GM04503 (cell line): ENCODE data around the gene FGF1.

Experiments
- DNase-seq: peaks from one replicate; pipeline ENCODE4 v3.0.0-alpha.2; 2012; ENCODE audit warnings: low read depth

Gene FGF1

DNA sequence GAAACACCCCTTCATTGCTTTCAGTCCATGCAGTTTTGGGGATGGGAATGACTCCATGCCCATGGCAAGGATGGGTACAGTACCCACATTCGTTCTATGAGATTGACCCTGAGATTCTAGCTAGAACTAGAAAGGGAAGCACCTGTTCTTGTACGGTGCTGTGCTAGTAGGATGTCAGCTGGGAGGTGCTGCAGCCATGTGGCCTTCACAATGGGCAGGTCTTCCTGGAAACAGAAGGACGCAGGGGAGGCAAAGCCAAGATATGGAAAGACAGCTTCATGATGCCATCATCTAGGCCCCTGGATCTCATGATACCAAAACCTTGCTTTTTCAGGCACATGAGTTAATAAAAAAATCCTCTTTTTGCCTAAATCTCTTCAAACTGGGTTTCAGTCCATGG is 10.5 kb upstream of the FGF1 start:
- DNase-seq, result no peak

DNA sequence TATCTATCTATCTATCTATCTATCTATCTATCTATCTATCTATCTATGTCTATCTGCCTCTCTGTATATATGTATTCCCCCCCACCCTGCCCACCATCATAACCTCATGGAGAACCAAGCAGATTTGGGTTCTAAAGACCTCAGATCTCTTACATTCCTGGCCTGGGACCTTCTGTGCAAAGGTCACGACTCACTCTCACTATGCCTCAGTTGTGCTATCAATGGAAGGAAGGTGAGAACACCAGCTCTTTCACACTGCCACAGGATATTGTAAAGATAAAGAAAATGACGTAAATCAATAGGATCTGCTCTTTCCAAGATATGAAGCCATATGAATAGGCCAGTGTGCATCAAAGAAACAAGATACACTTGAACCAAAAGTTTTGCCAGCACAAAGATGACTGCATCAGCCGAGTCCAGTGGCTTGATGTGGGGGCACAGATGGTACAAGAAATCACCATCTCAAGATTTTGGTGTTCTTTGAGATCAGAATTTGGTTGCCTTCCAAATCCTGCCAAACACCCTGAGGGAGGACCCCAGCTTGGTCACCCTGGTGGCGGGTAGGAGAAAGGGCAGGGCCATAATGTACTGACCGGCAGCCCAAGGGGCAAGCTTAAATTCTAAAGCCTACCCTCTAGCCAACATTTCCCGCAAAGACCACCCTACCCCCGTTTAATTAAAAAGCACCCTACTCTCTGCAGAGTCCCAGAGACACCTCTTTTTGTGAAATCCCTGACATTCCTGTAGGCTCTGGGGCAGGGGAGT is 8.4 kb upstream of the FGF1 start:
- DNase-seq, result no peak

DNA sequence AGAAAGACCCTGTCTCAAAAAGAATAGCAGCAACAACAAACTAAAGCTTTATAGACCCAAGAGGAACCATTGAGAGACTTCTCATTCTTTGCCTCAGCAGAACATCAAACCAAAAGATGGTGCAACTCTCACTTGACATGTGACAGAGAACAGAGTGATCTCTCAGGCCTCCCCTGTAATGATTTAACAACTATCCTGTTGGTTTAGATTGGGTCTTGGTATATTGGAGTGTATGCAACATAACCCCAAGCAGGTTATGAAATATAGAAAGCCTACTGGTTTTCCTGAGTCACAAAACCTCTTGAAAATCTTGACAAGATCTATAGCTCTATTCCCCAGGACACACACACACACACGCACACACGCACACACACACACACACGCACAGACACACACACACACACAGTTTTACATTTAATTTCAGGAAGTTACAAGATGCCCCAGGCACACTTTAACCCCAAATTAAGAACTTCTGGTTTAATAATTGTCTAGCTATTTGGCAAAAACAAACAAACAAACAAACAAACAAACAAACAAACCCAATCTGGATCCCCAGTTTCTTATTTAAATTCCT is 6.5 kb upstream of the FGF1 start:
- DNase-seq, result no peak

DNA sequence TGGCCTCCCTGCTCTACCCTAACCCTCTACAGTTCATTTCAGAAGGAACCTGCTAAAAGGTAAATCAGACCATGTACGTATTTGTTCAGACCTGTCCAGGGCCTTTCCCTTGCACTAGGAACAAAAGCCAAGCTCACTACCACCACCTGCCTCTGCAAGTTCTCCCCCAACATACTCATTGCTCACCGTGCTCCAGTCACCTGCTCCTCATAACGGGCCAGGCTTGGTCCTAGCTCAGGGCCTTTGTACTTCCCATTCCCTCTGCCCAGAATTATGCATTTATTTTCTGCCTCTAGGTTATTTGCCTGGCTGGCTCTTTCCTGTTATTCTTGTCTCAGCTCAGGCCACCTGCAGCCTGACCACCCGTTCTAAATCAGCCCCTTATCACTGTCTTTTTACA is 4.8 kb upstream of the FGF1 start:
- no peak for DNase-seq

DNA sequence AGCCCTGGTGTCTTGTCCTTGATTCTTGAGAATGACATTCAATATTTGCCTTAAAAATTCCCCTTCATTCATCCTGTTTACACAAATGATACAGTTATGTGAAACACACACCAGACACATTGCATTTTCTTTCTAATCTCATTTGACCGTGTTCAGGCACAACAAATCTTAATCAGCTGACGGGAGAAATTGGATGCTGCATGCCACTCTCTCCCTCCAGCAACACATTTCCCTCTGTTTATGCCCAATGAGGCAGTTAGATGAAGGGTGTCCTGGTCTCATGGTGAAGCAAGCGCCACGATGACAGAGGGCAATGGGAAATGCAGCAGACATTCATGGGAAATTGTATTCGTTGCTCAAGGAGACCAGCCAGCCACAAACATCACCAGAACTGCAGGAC is 3.2 kb upstream of the FGF1 start:
- no peak for DNase-seq

DNA sequence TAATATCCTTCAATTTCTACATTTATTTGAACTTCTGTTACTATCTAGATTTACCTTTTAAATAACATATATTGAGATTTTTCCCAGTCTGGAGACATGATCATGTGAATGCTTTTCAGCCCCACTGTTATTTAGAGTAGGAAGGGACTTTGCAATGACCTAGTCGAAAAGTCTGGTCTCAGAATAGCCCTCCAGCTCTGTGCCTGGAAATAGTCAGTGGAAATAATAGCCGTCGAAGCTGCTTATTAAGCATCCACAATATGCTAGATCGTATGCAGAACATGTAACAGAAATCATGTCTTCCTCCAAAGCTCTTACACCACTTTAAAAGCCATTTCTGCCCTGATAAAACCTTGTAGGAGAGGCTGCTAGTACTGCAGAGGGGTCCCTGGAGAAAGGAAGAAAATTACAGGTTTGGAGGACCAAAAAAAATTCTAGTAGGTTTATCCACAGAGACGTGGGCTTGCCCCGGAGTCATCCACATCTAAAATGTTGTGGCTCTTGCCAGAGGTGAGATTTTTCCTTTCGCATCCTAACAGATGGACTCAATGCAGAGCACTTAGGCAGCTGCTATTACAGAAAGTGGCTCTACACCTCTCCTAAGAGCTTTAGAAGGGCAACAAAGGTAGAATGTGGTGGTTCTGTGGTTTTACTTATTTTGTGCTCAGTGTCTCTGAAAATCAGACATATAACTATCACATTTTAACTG is 2.5 kb upstream of the FGF1 start:
- DNase-seq, result no peak

DNA sequence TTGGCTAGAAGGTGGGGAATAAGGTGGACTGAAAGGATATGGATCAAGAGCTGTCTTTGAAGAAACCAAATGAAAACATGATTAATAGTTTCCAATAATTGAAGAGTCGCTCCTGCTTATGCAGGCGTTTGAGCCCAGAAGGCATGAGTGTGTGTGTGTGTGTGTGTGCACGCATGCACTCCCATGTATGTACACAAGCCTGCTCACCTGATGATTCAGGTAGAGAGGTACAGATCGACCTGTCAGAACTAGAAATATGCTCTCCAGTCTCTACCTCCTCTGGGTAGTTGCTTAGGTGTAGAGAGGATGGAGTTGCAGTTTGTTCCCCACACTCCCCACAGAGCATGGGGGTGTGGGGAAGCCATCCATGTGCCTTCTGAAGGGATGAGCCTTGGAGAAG is 1.1 kb upstream of the FGF1 start:
- DNase-seq, result no peak

DNA sequence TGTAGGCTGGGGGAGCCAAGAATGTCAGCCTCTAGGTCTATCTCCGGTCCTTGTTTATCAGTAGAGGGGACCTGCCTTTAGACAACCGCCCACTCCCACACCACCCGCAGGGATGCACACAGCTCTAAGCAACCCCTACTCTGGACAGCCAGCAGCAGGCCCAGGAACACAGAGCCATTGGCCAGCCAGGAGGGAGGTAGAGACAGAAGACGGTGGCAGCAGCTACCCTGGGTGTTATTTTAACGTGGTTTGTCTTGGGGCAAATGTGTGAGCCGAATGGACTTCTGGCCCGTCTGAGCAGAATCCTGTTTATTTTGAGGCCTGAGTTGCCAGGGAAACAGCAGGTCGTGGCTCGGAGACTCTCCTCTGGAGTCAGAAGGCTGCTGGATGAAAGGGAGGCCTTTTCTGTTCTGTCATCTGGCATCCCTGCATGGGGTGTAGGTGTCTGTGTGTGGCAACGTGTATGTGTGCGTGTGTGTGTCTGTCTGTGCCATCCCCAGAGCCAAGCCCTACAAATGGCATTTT is 382 bp upstream of the FGF1 start:
- no peak for DNase-seq

DNA sequence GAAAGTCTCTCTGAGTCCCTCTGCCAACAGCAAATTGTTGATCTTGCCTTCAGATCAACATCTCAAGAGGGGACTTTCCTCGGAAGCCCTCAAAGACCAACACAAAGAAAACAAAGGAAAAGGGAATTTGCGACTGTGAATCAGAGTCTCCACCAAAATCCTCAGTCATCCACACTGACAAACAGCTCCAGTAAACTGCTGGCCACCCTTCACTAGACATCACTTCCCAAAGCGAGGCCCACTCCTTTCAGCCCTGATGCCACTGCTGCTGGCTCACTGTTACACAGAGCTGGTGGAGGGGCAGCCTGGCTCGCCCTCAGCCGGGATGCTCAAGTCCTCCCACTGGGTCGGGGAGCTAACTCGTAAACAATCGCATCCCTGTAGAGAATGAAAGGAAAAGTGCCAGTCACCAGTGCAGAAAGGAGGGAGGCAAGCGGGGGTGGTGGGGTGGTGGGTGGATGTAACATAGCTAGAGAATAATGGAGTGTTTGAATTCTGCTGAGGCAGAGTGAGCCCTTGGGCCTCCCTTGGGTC is 1.3 kb downstream of the FGF1 start:
- no peak for DNase-seq

DNA sequence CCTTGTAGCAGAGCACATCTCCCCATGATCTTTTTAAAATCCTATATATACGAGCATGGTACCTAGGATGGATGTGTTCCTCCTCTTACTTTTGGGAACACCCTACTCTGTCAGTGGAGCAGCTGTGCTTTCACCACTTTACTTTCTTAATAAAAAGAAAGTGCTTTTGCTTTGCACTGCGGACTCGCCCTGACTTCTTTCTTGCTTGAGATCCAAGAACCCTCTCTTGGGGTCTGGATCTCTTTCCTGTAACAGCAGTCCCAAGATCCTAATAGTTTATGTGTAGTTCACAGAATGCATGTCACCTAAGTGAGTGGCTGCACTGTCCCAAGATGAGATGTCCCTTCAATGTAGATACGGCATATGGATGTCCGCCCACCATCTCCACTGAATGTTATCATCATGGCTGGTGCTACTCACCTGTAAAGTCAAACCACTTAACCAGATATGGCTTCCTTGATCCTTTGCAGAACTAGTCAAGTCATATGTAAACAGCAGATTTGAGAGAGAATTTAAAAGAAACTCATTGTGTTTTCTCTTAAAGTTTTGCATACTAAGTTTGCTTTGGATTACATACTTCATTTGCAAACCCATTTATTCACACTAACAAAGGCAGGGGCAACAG is 1.9 kb downstream of the FGF1 start:
- no peak for DNase-seq

DNA sequence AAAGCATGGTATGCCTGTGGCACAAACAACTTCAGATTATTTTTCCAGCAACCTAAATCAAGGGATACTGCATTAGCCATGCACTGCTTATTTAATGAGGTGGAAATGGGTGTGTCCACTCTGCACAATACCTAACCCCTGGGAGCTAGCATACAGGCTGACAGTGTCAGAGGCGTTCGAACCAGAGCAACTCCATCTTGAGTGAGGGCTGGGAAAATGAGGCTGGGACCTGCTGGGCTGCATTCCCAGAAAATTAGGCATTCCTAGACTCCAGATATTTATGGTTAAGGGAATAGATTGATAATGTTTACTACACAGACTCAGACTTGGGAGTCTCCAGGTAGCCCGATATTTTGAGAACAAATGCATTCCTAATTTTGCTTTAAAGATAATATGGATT is 2.8 kb downstream of the FGF1 start:
- no peak for DNase-seq

DNA sequence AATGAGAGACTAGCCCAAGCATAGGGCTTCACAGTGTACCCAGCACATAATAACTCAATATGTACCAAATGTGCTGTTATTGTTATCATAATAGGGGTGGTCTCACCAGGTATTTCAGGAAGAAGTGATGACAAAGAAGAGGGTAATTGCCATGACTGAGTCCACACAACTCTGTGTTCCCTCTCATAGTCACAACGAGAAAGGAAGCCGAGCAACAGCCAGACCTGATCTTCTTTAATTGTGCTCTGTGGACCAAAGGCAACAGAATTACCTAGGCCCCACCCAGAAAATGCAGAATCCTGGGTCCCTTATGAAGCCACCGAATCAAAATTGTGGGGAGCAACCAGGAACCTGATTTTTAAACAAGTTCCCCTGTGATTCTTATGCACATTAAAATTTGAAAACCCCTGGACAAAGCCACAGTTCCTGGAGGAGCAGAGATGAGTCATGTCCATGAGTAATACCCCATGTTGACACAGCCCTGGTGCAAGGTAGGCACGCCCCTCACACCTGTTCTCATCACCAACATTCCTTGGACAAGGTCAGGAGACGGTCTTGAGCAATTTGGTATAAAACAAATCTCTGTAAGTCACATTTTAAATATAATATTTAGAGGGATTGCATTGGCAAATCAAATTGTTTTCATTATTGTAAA is 5.2 kb downstream of the FGF1 start:
- no peak for DNase-seq

DNA sequence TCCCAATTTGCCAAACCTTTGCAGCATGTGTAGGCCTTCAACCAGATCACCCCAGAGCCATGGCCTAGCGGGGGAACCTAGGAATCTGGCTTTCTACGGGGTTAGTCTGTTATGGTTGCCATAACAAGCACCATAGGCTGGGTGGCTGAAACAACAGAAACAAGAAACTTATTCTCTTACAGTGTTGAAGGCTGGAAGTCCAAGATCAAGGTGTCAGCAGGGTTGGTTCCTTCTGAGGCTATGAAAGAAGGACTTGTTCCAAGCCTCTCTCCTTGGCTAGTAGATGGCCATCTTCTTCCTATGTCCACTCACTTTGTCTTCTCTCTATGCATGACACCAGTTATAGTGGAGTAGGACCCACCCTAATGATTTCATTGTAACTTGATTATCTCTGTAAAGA is 6.1 kb downstream of the FGF1 start:
- no peak for DNase-seq

DNA sequence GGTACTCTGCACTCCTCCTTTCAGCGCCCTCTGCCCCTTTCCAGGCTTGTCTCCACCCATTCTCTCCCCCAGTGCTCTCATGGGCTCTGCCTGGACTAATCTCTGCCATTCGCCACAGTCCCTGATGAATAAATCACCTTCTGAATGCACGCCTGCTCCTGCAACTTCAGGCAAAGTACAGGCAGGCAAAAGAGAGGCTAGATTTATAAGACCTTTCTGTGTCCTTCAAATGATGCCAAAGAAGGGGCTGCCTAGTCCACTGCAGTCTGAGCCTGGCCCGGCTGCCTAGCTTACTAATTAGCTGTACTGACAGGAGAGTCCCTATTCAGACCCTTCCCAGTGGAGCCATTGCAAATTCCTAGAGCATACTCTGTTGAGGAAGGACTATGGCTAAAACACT is 7.4 kb downstream of the FGF1 start:
- no peak for DNase-seq

DNA sequence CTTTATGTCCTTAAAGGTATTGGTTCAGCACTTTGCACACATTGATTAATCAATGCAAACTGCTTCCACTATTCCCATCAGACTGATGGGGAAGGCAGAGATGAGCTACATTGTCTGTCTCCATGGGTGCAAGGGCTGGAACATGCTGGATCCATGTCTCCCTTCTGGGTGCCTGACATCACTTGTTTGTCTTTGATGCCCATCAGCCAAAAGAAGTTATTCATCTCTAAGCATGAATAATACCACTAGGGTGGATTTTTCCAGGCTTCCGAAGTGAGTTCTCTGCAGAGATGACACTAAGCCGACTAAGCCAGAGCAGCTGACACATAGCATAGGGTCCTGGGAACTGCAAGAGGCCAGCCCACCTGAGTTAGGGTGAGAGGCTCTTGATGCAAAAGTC is 8.7 kb downstream of the FGF1 start:
- no peak for DNase-seq

DNA sequence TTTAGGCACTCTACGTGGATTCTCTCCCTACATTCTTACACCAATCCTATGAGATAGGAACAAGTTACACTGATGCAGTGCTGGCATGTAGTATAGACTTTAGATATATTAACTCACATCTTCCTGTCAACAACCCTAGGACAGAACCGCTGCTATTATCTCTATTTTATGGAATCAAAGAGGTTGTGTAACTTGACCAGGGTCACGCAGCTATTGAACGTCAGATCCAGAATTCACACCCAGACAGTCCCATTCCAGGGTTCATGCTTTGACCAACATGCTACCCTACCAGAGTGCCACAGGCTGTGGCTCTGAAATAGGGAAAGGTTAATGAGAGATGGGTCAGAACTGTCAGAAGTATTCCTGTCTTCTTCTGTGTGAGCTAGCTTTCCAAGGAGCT is 9.6 kb downstream of the FGF1 start:
- DNase-seq, result no peak

DNA sequence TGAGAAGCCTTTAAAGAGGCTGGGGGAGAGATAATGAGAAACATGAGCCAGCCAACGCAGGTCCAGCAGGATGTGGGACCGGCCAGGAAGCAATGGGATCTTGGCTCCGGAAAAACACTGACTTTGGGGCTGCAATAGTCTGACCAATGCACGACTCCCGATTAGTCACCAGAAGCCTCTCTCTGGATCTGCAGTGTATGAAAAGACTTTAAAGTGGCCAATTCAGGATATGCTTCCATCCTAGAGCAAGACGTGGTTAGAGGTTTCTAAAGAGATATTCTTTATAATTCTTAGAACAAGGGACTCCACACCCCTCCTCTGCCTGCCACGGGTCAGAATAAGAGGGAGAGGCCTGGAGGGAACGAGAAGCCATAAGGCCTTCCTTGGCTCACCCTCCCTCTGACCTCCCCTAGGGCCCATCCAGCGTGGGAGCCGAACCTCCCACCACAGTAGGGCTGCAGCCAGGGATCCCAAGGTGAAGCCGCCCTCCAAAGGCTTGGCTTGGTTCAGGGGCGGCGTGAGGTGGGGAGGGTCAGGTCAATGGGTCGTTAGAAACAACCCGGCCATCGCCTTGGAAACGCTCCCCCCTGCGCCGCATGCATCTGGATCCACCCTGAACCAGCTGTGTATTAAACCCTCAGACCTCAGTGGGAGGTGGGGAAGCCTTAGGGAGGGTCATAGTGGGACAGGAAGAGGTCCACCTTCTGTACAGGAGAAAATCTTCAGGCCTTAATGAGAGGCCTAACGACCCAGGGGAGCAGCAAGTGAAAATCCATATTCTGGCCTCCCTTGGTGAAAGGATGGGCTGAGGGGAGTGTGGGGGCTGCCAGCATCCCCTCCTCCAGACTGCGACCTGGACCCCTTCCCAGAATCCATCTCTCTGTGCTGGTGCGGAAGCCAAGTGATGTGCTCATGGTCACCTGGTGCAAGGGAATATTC is 11.1 kb downstream of the FGF1 start:
- DNase-seq, result no peak

DNA sequence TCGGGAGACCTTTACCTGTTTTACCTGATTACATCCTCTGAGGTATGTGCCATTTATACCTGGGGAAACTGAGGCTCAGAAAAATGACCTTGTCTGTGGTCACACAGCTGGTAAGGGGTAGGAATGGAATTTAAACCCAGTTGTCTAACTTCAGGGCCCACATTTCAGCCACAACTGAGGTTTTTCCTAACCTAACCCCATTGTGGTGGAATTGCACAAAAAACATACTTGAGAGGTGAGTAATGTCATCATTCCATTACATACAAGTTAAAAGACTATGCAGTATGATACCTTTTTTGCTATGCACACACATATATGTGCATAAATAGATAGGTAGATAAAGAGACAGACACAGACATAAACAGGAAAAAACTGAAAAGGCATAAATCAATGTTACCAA is 14.1 kb downstream of the FGF1 start:
- peak; percentile 51 for DNase-seq

DNA sequence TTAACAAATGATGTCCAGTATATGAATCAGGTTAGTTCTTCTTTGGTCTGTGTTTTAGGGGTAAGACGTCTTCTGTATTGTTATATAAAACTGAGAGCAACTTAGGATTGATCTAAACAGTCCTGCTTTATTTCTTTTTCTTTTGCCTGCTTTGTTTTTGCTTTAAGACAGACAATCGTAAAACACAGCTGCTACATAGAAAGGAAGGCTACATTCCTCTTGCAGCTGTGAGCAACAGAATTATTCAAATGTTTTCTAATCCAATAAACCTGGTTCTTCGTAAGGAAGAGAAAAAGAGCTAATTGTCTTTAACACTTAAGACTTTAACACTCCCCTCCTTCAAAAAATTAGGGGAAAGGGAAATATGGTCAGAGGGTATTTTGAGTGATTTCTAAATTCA is 14.6 kb downstream of the FGF1 start:
- no peak for DNase-seq

DNA sequence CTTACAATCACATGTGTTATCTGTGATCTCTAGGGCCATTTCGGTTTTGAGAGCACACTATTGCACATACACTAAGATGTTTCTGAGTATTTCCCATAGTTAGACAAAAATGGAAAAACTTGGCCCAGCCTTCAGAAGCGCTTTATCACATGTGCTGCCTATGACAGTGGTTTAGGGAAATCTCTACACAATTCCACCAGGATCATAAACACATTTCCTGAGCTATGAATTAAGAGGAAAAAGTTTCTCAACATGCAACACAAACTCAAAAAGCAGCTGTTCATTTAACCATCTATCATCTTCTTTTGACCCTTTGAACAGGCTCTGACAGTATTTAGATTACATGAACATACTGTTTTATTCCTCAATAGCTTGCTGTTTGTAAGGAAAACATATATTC is 15.1 kb downstream of the FGF1 start:
- no peak for DNase-seq

DNA sequence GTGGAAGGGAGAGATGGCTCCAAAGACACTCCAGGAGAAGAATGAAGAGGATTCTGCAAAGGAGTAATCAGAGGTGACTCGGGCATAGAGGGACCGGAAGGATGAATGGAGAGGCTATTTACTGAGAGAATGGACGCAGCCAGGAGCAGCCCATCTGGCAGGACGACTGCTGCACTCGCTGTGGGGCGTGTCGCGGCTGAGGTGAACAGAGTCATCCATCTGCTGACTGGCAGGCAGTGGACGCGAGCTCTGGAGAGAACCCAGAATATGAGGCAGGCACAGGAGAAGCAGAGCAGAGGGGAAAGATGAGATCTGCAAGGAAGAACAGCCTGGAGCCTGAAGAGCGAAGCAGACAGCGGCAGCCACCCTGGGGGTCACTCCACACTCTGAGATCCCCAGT is 16.4 kb downstream of the FGF1 start:
- DNase-seq, result no peak
